ENCODE results near the gene RGS3.

Gene RGS3

DNA sequence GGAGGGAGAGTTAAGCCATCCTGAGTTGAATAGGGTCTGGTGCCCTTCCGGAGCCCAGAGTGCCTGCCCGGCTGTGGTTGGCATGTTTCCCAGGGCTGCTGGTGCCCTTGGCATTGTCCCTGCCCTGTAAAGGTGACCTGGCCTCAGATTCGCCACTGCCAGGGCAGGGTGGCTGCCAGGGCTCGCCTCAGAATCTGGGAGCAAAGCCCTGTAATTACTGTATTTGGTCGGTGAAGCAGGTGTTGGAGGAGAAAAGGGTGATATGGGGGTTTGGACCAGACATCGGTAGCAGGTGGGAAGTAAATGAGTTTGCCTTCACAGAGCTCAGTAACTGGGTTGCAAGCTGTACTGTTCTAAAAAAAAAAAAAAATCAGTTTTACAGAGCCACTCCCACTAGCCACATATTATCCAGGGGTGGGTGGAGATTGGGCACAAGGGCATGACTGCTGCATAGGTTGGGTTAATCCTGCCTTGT, 47.6 kb downstream of the RGS3 start:
- DNase-seq = peak in 7 of 56 donors; percentile 5 to 31 (median 11)

DNA sequence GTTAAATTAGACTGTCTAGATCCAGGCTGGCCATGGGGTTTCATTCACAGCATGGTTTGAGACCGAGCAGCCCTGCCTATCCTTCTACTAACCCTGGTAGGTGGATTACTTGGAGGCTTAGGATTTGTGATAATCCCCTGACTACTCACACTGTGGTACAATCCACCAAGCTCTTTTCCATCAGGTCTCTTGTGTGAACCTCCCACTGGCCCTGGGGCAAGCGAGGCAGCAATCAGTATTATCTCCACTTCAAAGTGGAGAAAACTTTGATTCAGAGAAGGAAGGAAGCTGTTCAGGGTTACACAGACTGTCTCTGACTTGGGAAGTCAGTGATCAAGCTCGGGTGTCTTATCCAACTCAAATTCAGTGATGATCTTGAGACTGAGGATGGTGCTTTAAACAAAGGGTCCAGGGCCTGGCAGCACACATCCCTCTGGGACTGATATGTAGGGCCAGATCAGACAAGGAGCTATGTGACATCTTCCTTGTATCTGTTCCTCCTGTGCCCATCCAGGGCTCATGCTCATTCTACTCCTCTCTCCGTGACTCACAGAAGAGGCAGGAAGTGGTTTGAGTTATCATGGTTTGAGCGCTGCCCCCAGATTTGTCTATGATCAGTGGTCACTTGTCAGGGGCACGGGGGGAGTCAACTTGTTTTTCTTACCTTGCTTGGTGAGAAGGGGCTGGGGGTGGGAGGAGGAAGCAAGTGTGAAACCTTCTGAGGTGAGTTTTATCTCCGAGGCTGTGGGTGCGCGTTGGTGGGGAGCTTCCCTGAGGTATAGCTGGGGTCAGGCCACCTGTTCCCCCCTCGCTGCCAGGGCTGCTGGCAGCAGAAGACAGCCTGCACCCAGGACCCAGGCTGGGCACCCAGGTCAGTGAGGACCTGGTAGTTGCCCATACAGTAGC, 48.6 kb downstream of the RGS3 start:
- DNase-seq = no peak

DNA sequence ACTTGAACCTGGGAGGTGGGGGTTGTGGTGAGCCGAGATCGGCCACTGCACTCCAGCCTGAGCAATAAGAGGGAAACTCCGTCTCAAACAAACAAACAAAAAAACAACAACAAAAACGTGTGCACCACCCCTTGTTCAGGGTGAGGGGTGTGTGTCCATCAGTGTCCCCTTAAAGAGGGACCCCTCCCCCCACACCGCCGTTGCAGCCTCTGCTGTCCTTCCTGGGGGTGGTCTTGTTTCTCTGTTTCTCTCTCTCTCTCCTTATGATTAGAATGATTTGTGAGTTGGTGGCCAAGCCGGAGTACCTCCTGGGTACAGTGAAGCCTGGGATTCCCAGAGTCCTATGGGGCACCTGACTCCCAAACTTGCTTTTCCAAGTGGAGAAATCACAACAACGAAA, 49.6 kb downstream of the RGS3 start:
- DNase-seq = no peak

DNA sequence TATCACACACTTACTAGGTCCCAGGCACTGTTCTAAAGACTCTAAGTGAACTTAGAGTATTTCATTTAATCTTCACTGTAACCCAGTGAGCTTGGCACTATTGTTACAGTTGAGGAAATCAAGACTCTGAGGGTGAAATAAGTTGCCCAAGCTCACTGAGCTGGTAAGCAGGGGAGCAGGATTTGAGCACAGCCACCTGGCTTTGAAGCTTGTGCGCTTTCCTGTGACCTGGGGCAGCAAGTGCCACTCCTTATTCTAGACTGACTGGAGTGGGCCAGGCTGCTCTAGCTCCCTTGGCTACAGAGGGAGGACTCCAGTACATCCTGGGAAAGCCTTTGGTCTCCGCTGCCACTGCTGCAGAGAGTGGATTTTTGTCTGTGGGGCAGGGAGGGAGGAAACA, 50.0 kb downstream of the RGS3 start:
- DNase-seq = no peak

DNA sequence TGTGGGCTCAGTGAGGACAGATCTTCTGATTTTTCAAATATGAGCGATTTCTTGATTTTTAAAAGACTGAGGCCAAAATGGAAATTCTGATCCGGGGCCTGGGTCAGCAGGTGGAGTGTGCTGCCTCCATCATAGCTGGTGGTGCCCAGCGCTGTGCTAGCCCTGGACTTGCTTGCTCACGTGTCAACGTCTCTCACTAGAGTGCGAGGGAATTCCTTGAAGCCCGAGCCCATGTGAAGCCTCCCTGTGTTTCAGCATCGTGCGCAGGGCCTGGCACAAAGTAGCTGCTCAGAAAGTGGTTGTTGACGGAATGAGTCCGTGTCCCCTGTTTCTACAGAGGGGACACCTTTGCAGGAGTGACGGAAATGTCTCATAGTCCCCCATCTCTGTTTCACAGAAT, 50.5 kb downstream of the RGS3 start:
- DNase-seq = no peak

DNA sequence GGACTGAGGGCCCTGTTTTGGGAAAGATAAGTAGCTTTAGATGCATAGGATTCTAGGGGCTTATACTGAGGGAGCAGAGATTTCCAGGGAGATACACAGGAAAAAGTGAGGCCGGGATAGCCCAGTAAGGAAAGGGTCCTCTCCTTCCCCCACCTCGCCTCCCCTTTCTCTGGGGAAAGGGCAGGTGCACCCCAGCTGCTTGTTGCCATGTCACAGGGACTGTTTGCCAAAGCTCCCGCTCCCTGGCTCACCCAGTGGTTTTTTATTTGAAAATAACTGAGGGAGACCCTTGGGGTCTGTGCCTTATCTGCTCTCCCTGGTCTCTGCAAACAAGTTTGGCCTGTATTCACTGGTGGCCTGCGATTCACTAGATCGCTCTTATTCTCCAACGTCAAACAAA, 51.2 kb downstream of the RGS3 start:
- DNase-seq = no peak

DNA sequence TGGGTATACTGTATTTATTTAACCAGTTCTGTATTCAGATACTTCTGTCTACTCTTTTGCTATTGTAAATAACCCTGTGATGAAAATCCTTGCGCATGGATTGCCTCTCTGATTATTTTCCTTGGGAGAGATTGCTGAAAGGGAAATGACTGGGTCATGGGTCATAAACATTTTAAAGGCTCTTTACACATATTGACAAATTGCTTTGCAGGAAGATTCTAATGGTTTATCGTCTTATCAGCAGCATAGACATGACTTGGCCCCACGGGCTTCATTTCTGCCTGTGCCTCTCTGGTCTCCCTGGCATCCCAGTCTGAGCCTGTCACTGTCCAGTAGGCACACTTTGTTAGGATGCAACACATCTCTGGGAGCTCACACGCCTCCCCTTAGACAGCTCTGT, 52.3 kb downstream of the RGS3 start:
- no peak for DNase-seq

DNA sequence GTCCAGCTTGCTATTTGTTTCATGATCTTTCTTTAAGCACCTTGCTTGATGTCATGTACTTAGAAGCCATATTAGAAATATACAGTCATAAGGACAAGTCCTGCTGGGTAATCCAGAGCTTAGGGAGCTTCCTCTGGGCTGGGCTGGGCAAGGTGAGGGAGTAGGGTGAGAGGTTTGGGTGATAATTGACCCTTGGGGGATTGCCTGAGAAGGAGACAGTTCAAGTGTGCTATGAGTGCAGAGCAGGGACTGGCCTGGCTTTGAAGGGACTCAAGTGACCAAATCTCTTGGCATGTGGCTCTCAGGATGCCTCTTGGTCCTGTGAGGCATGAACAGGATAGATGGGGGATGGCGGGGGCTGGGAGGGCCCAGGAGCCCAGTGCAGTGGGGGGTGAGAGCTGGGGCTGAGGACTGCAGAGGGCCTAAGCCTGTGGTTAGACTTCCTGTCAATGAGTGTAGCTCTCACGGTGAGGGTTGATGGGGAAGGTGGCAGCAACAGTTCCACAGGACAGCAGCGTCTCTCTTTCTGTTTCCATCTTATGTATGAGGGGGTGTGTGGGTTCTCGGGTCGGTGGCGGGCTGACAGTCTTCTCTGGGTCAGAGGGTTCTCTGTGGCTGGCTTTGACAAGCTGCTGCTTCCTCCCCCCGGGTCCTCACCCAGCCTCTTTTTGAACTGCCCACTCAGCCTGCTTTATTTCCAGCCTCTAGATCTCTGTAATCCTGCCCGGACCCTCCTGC, 53.5 kb downstream of the RGS3 start:
- no peak for DNase-seq

DNA sequence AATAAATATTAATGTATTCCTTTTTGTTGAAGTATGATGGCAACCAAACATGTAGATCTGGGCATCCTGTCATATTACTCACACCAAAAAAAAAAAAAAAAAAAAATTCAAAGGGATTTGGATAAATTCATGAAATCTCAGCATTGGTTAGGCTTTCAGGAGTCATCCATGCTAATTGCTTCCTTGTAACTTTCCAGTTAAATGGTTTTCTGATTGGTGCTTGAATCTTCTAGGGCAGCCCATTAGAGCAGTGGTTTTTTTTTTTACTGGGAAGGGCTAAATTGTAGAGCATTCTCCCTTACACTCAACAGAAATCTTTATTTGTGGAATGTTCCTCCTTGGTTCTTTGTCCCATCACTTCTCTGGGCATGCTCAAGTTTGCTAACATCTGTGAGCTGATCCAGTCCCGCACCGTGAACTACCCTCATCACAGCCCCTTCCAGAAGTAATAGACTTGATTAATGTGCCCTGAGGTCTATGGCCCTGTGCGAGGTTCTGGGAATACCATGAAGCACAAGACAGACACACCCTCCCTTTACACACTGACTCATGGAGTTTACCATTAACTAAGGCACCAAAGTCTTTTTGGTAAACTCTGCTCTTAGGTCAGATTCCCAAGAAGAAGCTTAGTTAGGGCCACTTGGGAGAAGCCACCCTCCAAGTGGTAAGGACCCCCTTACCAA, 56.0 kb downstream of the RGS3 start:
- no peak for DNase-seq

DNA sequence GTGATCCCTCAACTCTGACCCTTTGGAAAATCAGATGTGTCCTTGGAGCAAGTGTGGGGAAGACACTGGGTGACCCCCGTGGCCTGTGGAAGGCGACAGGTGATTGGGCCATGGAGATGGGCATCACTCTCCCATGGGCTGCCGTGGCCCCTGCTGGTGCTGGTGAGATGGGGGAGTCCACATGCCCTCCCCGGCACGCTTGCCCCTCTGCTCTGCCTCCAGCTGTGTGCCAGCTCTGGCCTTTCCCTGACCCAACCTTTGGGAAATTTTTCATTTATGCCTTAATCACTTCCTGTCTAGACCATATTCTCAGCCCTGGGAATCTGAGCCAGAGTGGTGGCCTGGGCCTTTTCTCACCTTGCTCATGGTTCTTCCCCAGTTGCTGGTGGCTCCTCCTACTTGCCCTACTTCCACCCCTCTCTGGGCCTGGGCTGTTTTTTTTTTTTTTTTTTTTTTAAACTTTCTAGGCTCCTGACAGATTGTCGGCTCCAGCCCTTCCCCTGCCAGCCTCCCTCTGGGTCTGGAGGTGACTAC, 56.6 kb downstream of the RGS3 start:
- no peak for DNase-seq

DNA sequence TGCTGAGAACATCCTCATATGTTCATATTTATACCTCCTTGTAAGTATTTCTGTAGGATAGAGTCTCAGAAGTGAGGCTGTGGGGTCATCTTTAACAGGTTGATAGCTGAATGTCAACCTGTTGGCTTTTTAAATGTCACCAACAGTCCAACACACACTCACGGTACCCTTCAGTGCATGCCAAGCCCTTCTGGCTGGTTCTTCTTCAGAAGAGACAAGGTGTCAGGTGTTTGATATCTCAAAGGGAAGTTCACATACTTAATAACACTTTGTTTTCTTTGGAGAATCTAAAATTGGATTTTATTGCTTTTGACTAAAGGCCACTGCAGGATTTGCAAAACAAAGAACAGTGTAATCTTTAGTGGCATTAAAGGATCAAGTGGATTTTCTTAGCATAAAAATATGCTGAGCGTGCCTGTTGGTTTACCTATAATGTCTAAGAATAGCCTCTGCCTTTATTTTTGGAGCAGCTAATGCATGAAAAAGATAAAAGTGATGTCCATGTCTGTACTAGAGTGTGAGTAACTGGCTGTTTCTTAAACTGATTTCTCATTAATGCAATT, 58.2 kb downstream of the RGS3 start:
- no peak for DNase-seq

DNA sequence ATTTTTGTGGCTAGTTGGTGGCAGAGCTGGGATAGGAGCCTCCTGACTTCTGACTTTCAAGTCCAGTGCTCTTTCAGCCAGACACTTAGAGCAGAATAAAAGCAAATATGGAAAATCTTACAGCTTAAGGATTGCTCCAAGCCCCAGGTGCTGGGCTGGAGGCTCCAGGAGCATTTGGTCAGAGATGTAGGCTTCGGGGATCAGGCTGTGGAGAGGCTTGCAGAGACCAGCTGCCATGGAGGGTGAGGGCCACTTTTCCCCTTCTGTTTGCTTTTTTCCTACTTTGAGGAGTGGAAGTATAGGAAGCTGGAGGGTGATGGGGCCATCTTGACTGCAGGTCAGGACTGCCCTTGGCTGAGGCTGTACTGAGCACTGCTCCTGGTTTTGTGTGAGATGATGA, 58.9 kb downstream of the RGS3 start:
- DNase-seq = no peak

DNA sequence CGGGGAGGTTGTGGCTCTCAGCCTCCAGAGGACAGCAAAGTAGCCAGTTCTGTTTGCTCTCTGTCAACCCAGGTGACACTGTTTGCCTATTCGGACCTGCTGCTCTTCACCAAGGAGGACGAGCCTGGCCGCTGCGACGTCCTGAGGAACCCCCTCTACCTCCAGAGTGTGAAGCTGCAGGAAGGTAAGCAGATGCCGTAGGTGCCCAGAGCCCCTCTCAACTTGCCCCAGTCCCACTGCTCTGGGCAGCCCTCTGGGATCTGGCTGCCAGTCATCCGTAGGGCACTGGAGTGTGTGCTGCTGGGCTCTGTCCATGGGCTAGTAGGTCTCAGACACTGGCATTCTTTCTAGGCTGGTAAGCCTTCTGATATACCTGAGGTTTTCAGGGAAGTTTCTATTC, 59.3 kb downstream of the RGS3 start:
- DNase-seq = no peak

DNA sequence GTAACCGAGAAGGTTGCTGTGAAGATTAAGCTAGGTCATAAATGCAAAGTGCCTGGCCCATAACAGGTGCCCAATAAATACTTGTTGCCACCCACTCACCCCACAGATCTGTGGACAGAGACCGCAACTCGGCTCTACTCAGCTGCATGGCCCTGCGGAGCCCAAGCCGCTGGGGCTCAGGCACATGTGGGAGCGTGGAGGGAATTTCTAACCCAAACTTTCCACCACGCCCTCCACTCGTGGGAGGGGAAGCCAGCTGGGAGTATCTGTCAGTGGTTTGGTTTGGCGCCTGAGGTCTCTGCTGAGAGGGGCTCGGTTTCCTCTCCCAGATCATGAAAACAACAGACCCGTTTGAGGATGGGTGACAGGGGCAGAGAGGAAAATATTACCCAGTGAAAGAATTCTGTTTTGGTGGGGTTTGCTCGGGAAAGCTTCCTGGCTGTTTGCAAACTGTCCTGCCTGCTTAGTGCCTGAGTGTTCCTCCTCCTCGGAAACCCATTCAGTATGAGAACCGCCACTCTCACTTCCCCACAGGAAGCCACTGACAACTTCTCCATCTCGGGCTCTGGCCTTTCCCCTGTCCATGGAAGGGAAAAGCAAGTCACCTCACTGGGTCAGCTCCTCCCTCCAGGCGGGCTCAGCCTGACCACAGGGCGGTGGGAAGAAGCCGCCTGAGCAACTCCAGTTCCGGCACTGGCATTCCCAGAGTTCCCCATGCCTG, 60.1 kb downstream of the RGS3 start:
- DNase-seq = peak in 4 of 56 donors; percentile 8 to 40 (median 23)

DNA sequence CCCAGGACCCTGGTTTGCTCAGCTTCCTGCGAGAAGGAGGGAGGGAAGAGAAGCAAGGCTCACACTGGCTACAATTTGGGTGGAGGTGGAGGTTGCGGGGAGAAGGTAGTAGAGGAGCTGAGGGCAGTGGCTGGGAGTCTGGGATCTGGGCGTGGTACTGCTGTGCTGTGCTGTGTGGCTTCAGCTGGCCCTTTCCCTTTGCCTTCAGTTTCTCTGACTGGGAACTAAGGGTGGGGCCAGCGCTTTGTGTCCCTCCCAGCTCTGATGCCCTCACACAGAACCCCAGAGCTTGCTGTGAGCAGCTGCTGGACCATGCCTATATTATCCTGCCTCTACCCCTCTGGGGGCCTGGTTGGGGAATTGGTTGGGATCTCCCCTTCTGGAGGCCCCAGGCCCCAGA, 60.9 kb downstream of the RGS3 start:
- no peak for DNase-seq

DNA sequence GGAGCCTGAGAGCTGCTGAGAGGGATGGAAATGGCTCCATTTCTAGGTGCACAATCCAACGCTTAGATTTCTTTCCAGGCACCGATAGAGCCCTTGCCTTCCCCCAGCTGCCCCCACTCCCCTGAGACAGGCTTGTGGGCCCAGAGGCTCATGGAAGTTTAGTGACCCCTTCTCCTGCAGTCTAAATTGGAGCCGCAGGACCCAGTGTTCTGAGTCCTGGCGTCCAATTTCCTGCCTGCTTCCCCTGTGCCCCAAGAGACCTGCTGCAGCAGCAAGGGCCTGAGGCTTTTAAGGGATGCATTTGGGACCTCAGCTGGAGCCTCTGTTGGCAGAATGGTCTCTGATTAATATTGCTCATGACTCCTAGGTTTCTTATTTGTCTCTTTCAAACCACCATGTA, 61.7 kb downstream of the RGS3 start:
- no peak for DNase-seq

DNA sequence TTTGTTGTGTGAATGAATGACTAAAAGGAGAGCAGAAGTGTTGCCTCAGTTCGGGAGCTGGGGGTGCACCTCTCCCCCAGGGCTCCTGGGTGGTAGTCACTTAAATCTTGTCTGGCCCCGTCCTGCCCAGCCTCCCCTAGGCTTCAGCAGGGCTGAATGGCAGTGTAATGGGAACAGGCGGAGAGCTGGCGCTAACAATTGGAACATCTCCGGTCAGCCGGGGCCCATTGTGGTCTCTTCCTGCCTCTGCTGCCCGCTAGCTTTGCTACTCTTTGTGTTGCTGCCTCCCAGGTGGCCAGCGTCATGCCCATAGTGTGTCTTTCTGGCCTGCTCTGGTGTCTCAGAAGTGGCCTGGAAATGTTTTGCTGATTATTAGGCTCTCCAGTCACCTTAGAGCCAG, 62.3 kb downstream of the RGS3 start:
- DNase-seq = no peak

DNA sequence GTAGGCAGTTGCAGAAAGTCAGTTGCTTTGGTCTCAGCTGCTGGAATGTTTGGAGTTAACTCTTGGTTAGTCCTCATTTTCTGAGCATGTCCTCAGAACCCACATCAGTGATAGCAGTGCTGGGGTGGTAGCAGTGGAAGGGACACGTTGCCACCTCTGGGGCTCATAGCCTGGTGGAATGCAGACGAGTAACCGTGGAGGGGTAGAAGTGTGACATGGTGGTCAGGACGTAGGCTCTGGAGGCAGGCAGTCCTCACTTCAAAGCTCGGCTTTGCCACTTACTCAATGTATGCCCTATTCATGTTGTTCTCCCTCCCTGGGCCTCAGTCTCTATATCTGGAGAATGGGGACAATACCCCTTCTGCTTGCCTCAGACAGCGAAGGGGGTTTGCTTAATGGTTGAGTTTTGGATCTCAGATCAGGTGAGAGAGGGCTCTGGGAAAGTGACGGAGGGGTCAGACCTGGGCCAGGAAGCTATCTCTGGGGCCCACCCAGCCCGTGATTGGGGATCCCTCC, 62.8 kb downstream of the RGS3 start:
- no peak for DNase-seq

DNA sequence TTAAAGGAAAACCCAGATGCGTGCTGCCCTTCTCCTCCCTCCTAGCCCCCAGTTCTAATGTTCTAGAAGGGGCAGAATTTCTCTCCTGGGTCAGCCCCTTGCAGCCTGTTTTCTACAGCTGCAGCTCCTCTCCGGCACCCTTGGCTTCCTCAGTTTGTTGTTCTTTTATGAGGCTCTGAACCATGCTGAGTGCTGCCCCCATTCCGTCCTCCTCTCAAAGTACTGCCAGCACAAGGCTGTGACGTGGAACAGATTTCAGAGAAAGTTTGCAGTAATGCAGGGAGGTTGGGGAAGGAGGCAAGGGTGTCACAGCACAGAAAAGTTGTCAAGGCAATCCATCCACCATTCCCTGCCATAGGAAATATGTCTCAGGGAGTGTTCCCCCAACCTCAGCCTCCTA, 63.3 kb downstream of the RGS3 start:
- DNase-seq = peak in 18 of 56 donors; percentile 12 to 71 (median 34)

DNA sequence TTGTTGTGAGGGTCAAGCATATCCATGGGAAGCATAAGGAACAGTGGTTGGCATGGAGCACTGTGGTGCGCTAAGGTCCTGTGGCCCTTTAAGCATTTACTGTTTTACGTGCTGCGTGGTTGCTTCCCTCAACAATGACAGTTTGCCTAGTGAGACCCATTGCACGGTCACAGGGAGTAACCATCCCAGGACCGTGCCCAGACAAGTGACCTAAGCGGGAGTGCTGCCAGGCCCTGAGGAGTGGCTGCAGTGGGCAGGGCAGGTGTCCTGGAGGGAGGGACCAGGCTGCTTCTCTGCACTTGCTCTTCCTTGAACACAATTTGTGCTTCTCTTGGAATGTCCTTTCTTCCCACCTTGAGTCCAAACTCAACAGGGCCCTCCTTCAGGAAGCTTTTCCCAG, 64.6 kb downstream of the RGS3 start:
- DNase-seq = no peak

DNA sequence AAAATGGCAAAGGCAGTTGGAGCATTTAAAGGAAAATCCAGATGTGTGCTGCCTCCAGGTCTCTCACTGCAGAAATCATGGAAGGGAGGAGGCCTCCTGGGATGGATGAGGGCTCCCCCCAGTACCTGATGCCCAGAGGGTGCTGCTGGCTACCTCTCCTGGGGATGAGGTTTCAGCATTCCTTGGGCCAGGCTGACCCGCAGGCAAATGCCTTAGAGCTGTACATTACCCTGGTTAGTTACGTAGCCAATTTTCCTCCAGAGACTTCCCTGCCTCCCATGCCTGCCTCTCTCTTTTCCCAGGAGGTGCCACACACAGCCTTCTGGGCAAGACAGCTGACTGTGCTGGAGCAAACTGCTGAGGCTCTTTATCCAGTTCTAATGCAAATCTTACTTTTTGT, 65.3 kb downstream of the RGS3 start:
- no peak for DNase-seq

All from nucleus accumbens (tissue), 56 donors.